ENCODE measurements around the gene MAP4.

Gene MAP4

DNA sequence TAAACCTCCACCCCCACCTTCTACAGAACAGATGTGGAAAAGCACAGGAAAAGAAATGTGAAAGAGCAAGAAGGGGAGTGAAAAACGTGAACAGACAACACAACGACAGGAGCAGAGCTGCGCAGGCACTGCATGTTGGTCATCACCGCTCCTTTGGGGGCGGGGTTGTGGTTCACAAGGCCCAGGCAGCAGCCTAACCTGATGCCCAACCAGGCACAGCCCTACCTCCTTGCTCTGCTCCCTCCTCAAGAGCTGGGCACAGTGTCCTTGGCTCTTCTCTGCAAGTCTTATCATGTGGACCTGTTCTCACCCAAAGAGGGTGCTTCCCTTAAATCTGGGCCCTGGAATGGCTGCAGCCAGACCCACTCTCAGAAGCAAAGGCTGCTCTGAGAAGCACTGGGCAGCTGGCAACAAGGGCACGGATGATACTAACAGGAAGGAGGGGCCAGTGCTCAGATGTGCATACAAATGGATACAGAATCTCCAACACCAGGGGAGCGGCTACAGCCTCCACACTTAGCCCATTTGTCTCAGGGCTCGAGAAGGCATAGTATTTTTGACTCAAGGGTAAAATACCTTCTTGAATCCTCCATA, 148.7 kb downstream of the MAP4 start:
- no peak for DNase-seq (ENCODE audit: low read depth, low spot score)

DNA sequence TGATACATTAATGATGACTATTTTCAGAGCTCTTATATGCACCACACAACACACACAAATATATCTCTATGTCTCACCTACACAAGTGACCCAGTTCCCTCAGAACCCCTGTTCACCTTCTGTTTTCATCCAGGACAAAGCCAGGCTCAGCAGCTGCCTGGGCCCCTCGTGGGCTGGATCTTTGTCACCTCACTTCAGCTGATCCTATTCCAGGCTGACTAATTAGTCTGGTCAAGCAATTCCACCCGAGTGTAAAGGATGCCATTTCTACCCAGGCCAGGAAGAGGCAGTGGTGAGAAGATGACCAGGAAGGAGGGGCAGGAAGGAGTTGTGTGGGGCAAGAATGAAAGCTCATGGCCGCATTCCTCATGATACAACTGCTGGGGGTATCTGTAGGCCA, 151.0 kb downstream of the MAP4 start:
- DNase-seq (ENCODE audit: low read depth, low spot score) = no peak

DNA sequence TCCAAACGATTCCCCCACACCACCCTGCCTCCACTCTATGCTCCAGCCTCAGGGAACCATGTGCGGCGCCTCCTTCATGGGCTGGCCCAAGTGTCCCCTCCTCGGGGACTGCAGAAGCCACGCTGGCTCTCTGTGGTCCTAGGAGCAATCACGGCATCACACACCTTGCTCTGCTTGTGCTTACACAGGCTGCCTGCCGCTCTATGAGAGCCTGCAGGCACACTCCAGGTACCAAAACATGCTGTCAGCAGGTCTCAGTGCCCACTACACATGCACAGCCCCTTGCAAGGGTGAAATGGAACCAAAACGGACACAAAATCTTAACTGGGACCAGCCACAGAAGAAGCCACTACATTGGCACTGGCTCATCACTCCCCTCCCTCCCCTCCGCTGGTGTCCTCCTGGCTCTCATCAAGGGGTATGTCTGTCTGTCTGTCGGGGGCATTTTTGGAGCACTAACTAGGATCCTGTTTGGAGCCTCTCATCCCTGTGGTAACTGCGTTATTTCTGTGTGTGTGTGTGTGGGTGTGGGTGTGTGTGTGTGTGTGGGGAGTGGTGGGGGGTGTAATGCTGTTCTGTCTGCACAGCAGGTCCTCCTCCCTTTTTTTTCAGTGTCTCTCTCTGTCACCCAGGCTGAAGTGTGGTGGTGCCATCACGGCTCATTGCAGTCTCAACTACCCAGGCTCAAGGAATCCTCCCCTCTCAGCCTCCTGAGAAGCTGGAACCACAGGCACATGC, 152.7 kb downstream of the MAP4 start:
- no peak for DNase-seq (ENCODE audit: low read depth, low spot score)

DNA sequence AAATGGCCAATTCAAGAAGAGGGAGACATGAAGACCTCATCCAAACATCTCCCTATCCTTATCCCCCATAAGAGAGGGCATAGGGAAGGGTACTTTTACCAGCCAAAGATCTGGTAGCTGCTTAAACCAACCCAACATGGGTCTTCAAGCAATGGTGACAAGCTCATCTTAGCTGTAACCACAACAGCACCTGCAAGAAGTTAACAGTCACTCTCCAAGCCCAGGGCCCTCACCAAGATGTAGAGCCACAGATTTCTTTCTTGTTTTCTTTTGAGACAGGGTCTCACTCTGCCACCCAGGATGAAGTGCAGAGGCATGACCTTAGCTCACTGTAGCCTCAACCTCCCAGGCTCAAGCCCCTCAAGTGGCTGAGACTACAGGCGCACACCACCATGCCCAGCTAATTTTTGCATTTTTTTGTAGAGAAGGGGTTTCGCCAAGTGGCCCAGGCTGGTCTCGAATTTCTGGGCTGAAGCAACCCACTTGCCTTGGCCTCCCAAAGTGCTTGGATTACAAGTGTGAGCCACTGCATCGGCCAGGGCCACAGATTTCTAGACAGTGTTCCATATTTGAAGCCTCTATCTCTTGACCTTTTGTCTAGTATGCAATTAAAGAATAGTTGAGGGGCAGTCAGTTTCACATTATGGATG, 156.1 kb downstream of the MAP4 start:
- no peak for DNase-seq (ENCODE audit: low read depth, low spot score)

DNA sequence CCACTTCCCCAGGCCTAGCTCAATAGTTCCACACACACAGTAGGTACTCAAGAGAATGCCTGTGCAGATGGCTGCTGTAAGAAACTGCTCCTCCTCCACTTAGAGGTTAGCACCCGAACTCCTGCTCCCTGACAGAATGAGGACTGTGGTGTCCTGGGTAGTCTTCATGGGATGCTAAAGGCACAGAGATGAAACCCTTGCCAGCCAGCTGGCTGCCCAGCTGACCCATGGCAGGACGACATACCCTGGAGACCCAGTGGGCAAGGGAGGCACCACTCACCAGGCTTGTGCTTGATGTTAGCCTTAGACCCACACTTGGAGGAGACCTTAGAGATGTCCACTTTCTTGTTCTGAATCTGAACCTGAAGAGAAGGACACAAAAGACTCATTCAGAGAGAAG, 159.1 kb downstream of the MAP4 start:
- DNase-seq (ENCODE audit: low read depth, low spot score) = no peak

DNA sequence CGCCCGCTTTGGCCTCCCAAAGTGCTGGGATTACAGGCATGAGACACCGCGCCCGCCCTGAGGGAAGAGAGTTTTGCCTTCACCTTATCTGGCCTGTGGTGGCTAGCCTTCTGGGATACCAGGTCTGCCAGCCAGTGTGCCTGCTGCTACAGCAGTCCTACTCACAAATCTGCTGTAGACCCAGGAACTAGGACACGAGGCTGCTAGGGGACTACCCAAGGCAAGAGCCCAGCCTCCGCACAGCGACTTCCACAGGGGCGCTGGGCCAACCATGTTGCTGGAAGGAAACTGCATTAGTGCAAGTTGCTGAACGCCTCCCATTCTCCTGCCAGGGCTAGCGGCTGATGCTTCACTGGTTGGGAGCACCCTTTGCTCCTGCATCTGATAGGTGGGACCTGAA, 159.5 kb downstream of the MAP4 start:
- DNase-seq (ENCODE audit: low read depth, low spot score) = no peak

DNA sequence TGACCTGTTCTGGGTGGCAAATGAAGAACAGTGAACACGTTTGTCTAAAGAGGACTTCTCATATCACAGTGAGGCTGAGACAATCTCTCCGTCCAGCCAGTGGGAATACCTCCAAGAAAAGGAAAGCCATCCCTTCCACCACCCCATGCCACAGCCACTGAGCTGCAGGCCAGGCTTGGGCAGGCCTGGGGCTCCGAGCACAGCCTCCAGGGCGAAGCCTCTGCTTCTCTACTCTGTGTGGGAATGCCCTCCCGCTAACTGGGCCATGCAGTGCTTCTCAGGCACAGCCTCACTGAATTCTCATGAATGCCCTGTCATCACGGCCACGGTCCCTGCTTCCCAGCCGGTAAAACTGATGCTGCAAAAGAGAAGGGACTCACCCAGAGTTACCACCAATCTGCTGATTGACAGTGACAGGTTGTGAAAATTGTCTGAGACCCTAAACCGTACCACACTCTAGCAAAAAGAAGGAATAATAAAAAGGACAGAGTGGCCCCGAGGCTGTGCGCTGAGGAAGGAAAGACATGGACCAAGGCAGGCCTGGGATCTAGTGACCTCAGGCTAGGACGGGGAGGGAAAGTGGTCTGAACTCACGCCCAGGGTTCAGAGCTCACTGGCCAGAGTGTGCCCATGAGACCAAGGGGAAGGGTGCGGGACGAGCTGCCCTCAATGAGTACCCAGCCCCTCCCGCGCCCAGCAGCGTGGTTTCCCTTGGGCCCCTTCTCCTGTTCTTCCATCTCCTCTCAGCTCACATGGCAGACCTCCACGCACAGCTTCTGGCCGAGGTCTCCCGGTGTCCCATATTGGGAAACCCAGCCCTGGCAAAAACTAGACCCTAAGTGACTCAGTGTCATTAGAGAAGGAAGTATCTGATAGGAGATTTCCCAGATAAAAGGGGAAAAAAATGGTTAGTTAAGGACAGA, 160.5 kb downstream of the MAP4 start:
- no peak for DNase-seq (ENCODE audit: low read depth, low spot score)

DNA sequence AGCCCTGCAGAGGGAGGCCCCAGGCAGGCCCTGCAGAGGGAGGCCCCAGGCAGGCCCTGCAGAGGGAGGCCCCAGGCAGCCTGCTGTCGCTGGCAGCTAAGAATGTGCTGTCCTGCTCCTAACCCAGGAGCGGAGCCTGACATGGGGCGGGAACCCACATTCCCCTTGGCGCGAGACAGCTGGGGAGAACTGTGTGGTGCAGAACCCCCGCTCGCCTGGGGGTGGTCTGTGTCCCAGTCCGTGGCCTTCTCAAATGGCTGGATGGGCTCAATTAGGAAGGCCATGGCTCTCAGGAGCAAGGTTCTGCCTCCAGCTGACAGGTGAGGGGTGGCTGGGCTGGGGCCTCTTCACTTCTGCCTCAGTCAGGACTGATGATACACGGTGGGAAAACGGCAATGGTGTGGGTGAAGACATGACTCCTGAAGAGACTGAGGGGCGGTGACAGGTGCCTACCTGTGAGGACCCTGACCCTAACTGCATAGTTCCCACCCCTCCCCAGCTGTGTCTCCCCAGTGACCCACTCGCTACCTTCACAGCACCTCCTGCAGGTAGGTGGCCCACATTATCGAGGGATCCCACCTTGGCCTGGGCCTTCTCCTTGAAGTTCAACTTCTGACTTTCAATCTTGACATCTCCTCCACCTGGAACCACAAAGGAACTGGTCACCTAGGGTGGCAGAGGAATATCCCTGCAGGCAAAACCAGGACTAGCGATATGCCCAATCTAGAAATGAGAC, 161.3 kb downstream of the MAP4 start:
- DNase-seq (ENCODE audit: low read depth, low spot score) = no peak

DNA sequence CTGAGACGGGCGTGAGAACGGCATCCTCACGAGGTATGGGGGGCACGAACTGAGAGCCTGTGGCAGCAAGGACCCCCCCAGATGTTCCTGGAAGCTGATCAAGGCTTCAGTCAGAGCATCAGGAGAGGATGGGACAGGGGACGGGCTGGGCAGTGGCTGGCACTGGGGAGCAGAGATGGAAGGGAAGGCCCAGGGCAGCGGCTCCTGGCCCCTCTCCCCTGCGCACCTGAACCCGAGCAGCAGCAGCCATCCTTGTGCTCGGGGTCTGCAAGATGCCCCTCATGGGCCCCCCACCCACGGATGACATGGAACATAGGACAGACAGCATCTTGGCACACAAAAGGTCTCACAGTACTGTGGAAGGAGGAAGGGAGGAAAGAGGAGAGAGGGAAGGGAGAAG, 161.9 kb downstream of the MAP4 start:
- DNase-seq (ENCODE audit: low read depth, low spot score) = no peak

DNA sequence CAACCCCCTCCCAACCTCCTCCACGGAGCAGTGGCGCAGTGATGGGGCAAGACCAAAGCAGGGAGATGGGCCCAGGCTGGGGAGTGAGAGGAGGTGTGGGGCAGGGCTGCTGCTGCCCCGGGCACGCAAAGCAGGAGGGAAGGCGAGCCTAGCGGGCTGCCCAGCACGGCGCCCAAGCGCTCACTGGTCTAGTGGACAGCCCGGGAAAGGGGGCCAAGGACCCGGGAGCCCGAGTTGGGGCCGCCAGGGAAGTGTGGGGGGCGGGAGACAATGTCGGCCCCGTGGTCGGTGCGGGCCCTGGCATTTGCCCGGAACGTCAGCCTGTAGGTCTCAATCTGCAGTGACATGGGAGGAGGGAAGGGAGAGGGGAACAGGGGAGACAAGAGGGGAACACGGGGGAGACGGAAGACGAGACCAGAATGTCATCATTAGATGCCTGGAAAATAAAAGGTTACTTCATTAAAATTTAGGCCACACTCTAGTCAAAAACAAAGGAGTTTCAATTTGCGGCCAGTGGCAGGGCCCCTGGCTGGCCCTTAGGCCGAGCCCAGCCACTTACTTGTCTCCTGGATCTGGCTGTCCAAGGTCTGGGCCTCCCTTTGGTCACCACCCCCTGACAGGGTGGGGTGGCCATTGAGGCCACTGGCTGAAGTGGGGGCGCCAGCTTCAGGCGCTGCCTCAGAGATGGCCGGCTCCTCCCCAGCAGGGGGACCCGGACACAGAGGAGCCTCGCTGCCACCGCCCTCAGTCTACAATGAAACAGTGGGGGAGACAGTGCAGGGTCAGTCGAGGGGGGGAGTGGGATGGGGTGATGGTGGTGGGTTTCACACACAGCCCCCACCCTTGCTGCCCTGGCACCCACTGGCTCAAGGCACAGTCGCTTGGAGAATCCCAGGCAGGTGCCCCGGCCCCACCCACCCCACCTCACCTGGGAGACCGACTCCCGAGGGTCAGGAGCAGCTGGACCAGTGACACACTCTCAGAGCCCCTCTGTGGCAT, 163.3 kb downstream of the MAP4 start:
- no peak for DNase-seq (ENCODE audit: low read depth, low spot score)

DNA sequence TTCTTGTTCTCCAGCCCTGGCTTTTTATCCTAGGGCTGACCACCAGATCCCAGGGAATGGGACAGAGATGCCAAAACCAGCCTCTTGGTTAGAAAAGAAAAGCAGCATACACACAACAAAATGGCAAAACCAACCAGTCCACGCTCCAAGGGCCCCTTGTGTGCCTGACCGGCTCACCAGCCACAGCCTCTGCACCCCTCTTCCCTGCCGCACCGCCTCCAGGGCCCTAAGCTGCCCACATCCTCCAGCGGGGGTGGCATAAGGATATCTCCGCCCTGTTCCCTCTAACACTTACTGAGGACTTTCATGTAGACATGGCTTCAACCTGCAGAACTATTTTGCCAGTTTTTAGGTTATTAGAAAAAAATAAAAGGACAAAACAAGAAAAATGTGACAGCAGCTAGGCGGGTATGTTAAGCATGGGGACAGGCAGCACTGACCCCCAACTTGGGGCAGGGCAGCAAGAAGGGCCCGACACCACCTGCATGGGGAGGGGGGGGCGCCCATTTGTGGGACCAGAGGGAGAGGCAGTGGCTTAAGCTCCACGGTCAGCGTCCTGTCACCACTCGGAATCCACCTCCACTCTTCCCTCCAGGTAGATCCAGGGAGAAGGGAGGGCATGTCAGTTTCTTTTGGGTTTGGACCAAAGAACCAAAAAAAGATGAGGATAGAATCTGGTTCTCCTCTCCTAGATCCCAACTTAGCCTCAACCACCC, 164.2 kb downstream of the MAP4 start:
- DNase-seq (ENCODE audit: low read depth, low spot score) = no peak

DNA sequence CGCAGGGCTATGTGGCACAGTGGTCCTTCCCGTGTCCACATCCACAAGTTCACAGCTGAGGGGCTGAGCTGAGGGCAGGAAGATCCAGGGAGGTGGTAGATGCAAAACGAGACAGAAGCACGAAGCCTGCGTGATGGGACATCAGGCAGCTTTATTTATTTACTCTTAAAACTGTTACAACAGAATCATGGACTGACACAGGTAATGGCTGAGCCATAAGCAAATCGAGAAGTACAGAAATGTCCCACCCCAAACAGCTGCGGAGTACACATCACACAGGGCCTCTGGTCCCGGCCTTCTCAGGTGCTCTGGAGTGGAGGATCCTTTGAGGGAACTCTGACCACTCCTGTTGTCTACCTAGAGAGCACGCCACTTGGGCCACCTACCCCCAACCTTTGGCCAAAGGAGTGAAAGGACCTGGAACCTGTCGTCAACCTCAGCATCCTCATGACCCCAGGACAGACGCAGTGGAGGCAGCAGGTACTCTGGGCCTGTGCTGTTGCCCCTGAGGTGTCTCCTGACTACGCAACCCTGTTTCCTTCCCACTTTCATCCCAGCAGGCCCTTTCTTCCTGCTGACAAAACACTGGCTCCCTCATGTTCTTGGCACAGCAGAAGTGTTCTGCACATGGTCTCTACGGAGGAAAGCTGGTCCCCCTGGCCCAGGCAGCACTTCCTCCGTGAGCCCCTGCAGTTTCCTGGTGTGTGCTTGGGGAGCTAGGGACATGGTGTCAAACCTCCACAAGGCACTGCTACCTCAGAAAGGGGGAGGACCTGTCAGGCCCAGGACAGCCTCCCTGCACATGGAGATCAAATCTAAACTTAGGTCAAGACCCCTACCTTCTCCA, 165.4 kb downstream of the MAP4 start:
- DNase-seq (ENCODE audit: low read depth, low spot score) = no peak

DNA sequence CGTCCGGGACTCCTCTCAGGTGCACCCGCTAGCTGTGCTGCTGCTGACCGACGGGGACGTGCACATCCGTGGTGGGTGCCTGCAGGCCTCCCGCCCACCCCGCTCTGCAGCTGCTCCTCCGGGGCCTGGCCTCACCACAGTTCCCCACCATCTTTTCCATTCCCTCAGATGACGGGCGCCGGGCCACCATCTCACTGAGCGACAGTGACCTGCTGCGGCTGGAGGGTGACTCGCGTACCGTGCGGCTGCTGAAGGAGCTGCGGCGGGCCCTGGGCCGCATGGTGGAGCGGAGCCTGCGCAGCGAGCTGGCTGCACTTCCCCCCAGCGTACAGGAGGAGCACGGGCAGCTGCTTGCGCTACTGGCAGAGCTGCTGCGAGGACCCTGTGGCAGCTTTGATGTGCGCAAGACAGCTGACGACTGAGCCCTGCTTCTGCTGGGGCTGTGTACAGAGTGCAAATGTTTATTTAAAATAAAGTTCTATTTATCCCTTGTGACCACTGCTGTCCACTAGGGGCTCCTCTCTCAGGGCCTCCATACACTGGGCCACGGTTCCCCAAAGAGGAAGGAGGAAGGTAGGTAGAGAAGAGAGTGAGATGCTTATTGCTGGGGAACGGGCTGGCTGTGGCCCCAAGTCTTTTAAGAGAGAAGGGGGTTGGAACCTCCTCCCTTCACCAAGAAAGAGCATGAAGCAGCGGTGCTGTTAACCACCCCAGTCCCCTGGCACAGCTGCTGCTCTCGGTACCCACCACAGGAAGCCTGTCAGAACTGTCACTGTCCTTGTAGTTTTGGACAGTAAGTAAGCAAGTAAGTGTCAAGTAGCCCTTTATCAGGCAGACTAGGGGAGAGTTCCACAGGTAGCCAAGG, 166.3 kb downstream of the MAP4 start:
- DNase-seq (ENCODE audit: low read depth, low spot score) = no peak

DNA sequence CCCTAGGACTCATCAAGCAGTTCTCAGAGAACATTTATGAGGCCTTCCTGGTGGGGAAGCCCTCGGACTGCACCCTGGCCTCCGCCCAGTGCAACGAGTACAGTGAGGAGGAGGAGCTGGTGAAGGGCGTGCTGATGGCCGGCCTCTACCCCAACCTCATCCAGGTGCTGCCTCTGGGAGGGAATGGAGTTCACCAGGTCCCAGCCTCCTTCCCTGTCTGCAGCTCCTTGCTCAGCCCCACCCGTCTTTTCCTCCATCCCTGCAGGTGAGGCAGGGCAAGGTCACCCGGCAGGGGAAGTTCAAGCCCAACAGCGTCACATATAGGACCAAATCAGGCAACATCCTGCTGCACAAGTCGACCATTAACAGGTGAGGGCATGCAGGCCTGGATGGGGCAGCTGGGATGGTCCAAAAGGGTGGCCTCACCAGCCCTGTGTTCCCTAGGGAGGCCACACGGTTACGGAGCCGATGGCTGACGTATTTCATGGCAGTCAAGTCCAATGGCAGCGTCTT, 167.0 kb downstream of the MAP4 start:
- no peak for DNase-seq (ENCODE audit: low read depth, low spot score)

DNA sequence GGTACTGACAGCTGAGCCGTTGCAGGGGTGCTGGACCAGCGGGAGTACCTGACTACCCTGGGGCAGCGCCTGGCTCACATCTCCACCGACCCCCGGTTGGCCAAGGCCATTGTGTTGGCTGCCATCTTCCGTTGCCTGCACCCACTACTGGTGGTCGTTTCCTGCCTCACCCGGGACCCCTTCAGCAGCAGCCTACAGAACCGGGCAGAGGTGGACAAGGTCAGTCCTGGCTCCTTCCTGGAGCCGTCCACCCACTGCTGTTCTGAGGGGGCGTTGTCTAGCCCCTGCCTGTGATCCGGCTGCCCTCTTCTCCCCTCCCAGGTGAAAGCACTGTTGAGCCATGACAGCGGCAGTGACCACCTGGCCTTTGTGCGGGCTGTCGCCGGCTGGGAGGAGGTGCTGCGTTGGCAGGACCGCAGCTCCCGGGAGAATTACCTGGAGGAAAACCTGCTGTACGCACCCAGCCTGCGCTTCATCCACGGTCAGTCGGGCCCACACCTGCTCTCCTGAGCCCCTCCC, 167.6 kb downstream of the MAP4 start:
- DNase-seq (ENCODE audit: low read depth, low spot score) = no peak

DNA sequence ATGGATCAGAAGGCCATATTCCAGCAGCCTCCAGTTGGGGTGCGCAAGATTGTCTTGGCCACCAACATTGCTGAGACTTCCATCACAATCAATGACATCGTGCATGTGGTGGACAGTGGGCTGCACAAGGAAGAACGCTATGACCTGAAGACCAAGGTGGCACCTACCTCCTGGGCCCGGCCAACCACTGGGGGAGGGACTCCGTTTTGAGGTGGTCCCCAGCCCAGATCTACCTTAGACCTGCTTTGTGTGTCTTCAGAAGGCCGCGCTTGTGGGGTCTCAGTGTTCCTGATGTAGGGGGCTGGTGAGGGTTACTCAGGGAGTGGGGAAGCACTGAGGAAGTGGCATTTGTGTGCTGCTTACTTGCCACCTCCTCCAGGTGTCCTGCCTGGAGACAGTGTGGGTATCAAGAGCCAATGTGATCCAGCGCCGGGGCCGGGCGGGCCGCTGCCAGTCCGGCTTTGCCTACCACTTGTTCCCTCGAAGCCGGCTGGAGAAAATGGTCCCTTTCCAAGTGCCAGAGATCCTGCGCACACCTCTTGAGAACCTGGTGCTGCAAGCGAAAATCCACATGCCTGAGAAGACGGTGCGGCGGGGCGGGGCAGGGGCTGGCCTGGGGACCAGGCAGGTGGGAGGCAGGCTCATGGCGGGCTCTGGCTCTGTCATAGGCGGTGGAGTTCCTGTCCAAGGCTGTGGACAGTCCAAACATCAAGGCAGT, 168.3 kb downstream of the MAP4 start:
- no peak for DNase-seq (ENCODE audit: low read depth, low spot score)
